ENCODE results near the gene ACBD5.

- TF ChIP-seq CTCF (IDR thresholded peaks at IDR 0.05) (no peak), POLR2A (IDR thresholded peaks at IDR 0.05) (no peak)
These were observed 48.3 kb downstream of the ACBD5 start for GRCh38 chr10:27192284-27192683.

All from Peyer's patch (tissue), 4 donors.